Liver (tissue), 3 donors: ENCODE data around the gene NFILZ.

Experiments used
- EGR1 ChIP-seq, 2 donors: IDR thresholded peaks; 2 replicates each; pipeline ENCODE4 v1.6.1; 2016 to 2018; ENCODE audit warnings: antibody characterized with exemption in 2 of 2, low read depth in 2 of 2
- GABPA ChIP-seq, 2 donors: IDR thresholded peaks in 1 of 2; conservative IDR thresholded peaks in 1 of 2; 2 replicates each; pipeline ENCODE4 v1.6.1; 2016; ENCODE audit warnings: antibody characterized with exemption in 2 of 2, mild to moderate bottlenecking in 1 of 2, moderate library complexity in 1 of 2
- HNF4G ChIP-seq: IDR thresholded peaks from 2 replicates; pipeline ENCODE4 v1.6.1; 2016; ENCODE audit warnings: antibody characterized with exemption
- JUND ChIP-seq, 2 donors: IDR thresholded peaks; 2 replicates each; pipeline ENCODE4 v1.6.1; 2016; ENCODE audit warnings: antibody characterized with exemption in 2 of 2
- RAD21 ChIP-seq, 2 donors: IDR thresholded peaks; 2 replicates each; pipeline ENCODE4 v1.6.1; 2016; ENCODE audit warnings: antibody characterized with exemption in 2 of 2, mild to moderate bottlenecking in 2 of 2
- TF ChIP-seq, protein P1 (sequence below): fragments of 150-350 bp; IDR thresholded peaks from 2 replicates; pipeline ENCODE4 v1.5.1; 2017; ENCODE audit warnings: improper control_type of control experiment, low read depth, low read length; ENCODE audit not compliant: missing input control
- TF ChIP-seq, protein P2 (sequence below): IDR thresholded peaks from 2 replicates; pipeline ENCODE4 v1.6.1; 2016; ENCODE audit warnings: antibody characterized with exemption
- donor health status: healthy.
- donor health status: healthy.

- TF ChIP-seq HNF4G (no peak), EGR1 (IDR thresholded peaks at IDR 0.05; ENCODE audit: low read depth in 2 of 2) (no peak), RAD21 (IDR thresholded peaks at IDR 0.05) (no peak), GABPA (IDR thresholded peaks at IDR 0.05 in 1 of 2, conservative IDR thresholded peaks at IDR 0.05 in 1 of 2) (no peak), JUND (IDR thresholded peaks at IDR 0.05) (no peak)
- TF ChIP-seq, protein P1, sequence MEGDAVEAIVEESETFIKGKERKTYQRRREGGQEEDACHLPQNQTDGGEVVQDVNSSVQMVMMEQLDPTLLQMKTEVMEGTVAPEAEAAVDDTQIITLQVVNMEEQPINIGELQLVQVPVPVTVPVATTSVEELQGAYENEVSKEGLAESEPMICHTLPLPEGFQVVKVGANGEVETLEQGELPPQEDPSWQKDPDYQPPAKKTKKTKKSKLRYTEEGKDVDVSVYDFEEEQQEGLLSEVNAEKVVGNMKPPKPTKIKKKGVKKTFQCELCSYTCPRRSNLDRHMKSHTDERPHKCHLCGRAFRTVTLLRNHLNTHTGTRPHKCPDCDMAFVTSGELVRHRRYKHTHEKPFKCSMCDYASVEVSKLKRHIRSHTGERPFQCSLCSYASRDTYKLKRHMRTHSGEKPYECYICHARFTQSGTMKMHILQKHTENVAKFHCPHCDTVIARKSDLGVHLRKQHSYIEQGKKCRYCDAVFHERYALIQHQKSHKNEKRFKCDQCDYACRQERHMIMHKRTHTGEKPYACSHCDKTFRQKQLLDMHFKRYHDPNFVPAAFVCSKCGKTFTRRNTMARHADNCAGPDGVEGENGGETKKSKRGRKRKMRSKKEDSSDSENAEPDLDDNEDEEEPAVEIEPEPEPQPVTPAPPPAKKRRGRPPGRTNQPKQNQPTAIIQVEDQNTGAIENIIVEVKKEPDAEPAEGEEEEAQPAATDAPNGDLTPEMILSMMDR = no peak
- TF ChIP-seq, protein P2, sequence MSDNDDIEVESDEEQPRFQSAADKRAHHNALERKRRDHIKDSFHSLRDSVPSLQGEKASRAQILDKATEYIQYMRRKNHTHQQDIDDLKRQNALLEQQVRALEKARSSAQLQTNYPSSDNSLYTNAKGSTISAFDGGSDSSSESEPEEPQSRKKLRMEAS = no peak
These were observed 477 bp downstream of the NFILZ start for GRCh38 chr19:8630796-8631424.
